ENCODE measurements around the gene NOL3. TPM values are rescaled to one million over a fixed set of nuclear protein-coding genes. Genes with fewer than 3 reads are reported as not detected.

NOL3 gene
- total and polyA plus RNA-seq, 2 donors (not counting 3 experiments of a cell fraction or from before 2014, with no cell fraction given): 16.0 to 19.4 TPM

GRCh38 chr16:67207249-67208091 is 37.1 kb downstream of the NOL3 start:
- Histone ChIP-seq H3K9ac (replicated peaks; ENCODE audit: extremely low read depth, insufficient read depth, low read length) (no peak overlapping the region), H3K4me3 (replicated peaks in 1 of 3; ENCODE audit: insufficient read depth in 1 of 3, low read depth in 1 of 3, low read length in 3 of 3) (no peak overlapping the region), H3K9me1 (replicated peaks; ENCODE audit: control insufficient read depth, extremely low read depth, insufficient read depth, low read length) (no peaks in the 10 kb centered on the region), H3K4me1 (ENCODE audit: control insufficient read depth, extremely low read depth, insufficient read depth, low read length) (no peaks in the 10 kb centered on the region), H3K79me2 (ENCODE audit: control insufficient read depth, insufficient read depth, low read length) (no peaks in the 10 kb centered on the region), H2AFZ (ENCODE audit: low read depth, low read length) (no peak overlapping the region), H3K27ac (ENCODE audit: insufficient read depth, low read depth, low read length) (no peak overlapping the region), H3K27me3 (ENCODE audit: control insufficient read depth in 2 of 2, insufficient read depth in 2 of 2, low read length in 2 of 2) (no peaks in the 10 kb centered on the region), H4K20me1 (replicated peaks; ENCODE audit: control insufficient read depth, extremely low read depth, insufficient read depth, low read length) (no peaks in the 10 kb centered on the region), H3K4me2 (ENCODE audit: insufficient read depth, low read length) (no peak overlapping the region), H3K36me3 (ENCODE audit: control insufficient read depth in 2 of 2, extremely low read depth in 1 of 2, insufficient read depth in 2 of 2, low read length in 2 of 2) (peaks cover 0 to 16% of the 10 kb centered on the region in 2 experiments), H3K9me3 (replicated peaks; ENCODE audit: control insufficient read depth, insufficient read depth, low read length) (no peaks in the 10 kb centered on the region)
- dilution Hi-C loops (cut with MboI; ENCODE audit: extremely low pct_ligation_motif_present, low sequenced_read_pairs) (no loop called here), intact Hi-C loops (cut with micrococcal nuclease) (no loop called here)
- TF ChIP-seq JUN (IDR thresholded peaks at IDR 0.05; ENCODE audit: borderline replicate concordance, insufficient read depth, insufficient read length, low read depth) (no peak), POLR2A (IDR thresholded peaks at IDR 0.05; ENCODE audit: low read depth, low read length) (no peak), EZH2 (IDR thresholded peaks at IDR 0.05; ENCODE audit: borderline replicate concordance, low read depth, low read length, severe bottlenecking) (no peak), MYC (IDR thresholded peaks at IDR 0.05; ENCODE audit: low read depth, low read length) (no peak), MAX (IDR thresholded peaks at IDR 0.05; ENCODE audit: insufficient read depth, insufficient read length) (no peak), CTCF (IDR thresholded peaks at IDR 0.05; ENCODE audit: extremely low read depth in 1 of 2, insufficient read depth in 1 of 2, low read depth in 1 of 2, low read length in 2 of 2) (no peak), GATA2 (IDR thresholded peaks at IDR 0.05; ENCODE audit: insufficient read depth, insufficient read length, low read depth, low read length) (no peak), POLR2AphosphoS5 (IDR thresholded peaks at IDR 0.05; ENCODE audit: insufficient read depth, low read depth, low read length) (no peak)
- ChIA-PET CTCF (interaction anchor here (0.9 to 1.9 kb wide), 2 partner anchors 9 to 10 kb away, joined by 3 to 10 read pairs; no protein-coding TSS in a partner anchor), POLR2A (no interaction called here)
- no TSS peak for BruUV-seq (replicated peaks)
- DNase-seq (ENCODE audit: low read depth, low spot score) (no peak), FAIRE-seq (no peak)
